GM13976 (cell line): ENCODE data around the gene PKP4.

Experiments used
- DNase-seq: peaks from one replicate; pipeline ENCODE4 v3.0.0; 2012; ENCODE audit warnings: low spot score
- CTCF ChIP-seq: IDR thresholded peaks from 2 replicates; pipeline ENCODE4 v1.5.1; 2012; ENCODE audit warnings: borderline replicate concordance, mild to moderate bottlenecking; ENCODE audit not compliant: insufficient read depth; ENCODE audit errors: extremely low read depth, missing control alignments, control extremely low read depth
- in situ Hi-C: fragments of 300-500 bp; cut with MboI; formaldehyde crosslinking; loops from one replicate; pipeline ENCODE4 v1.12.0; 2022; ENCODE audit warnings: low sequenced_read_pairs, mixed read lengths, inconsistent platforms; ENCODE audit not compliant: unreplicated experiment

Gene PKP4

DNA sequence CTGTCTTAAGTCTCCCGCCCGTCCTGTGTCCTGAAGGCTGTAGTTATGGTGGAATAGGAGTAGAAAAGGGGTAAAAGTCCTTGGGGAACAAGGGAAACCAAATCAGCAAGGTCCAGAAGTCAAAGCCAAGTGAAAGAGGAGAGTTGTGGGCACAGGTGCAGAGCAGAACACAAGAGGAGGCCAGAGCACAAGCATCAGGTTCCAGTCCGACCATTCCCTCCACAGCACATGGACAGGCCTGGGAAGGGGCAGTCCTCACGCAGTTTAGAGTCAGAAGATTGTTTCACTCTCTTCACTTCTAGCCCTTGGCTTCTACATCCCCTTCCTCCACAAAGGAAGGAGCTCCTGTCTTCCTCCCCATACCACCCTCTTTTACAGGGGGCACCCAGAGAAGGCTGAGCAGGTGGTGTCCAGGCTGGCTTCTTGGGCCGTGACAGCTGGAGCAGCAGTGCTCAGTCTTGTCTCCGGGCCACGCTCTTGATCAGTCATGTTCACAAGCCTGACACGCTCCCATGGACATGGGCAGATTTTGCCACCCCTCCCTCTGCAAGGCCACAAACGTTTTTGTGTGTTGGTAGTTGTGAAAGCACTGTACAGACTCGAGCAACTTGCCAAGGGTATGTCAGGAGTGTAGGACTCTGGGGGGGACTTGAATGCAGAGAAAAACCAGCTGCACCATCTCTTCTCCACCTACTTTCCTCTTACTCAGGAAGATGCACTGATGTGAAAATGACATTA lies 199.9 kb downstream of the PKP4 start:
- DNase-seq = no peak
- no peak for TF ChIP-seq CTCF
- in situ Hi-C loops = no loop called here

DNA sequence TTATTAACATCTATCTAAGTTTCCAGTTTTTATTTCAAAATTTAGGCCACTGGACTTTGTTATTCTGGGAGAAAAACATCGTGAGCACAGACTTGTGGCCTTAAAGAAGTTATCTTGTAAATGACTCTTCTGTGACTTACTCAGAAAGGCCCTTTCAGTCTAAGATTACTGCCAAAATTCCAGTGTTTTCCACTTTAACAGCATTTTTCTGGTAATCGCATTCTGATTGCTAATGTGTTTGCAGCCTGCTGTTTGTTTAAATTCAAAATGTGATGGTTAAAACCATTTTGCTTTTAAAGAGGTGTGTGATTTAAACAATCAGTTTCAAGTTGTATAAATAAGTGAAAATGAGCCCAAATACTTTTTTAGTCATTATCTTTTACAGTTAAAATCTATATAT lies 201.6 kb downstream of the PKP4 start:
- in situ Hi-C loops = no loop called here
- no peak for TF ChIP-seq CTCF
- no peak for DNase-seq

- DNase-seq = no peak
- in situ Hi-C loops = no loop called here
- TF ChIP-seq CTCF = no peak
These were observed 202.7 kb downstream of the PKP4 start for GRCh38 chr2:158659483-158659882.

- in situ Hi-C loops = no loop called here
- TF ChIP-seq CTCF = no peak
These were observed 204.5 kb downstream of the PKP4 start for GRCh38 chr2:158661231-158661630.

DNA sequence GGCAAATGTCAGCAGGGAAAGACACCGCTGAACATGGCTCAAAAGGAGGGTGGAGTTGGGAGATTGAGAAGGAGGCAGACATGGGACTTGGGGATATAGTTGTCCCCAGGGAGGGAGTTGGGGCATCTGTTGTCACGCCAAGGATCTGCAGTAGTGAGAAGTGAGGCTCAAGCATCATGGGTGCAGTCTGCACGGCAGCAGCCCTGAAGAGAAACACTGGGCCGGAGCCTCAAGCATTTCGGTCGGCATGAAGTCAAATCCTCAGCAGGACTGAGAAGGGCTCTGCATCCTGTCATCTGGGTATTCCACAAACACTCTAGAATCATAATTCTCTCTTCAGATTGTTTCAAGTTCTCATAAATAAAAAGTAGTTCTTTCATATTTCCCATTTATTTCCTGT lies 205.7 kb downstream of the PKP4 start:
- in situ Hi-C loops = no loop called here
- TF ChIP-seq CTCF = no peak
- DNase-seq = no peak

More at GRCh38 chr2:158661231-158661630, 204.5 kb downstream of the PKP4 start:
- DNase-seq = no peak

GRCh38 chr2:158663796-158664195 lies 207.0 kb downstream of the PKP4 start:
- DNase-seq = no peak
- in situ Hi-C loops = no loop called here
- no peak for TF ChIP-seq CTCF
